ENCODE measurements around the gene UGT1A7. TPM values are rescaled to one million over a fixed set of nuclear protein-coding genes. Genes with fewer than 3 reads are reported as not detected.
"Not testable (repeated sequence)": the region's sequence is repeated elsewhere in the genome, so short reads cannot be mapped to it uniquely, and the experiment has no call there.

The UGT1A7 gene
- polyA plus RNA-seq, 3 donors = not detected

- H3K27ac ChIP-seq (ENCODE audit: low read depth, low read length) = no peak overlapping the region
- WGBS, 3 donors = 42 to 68% (median 65%) methylated on average over 4 of the region's 4 CpGs
Observed at GRCh38 chr2:233705911-233706506, 24.3 kb downstream of the UGT1A7 start.

GRCh38 chr2:233706720-233707119 lies 25.0 kb downstream of the UGT1A7 start:
- 4 to 88% (median 37%) methylated on average over 1 of the region's 1 CpG for WGBS, 3 donors
- H3K27ac ChIP-seq (ENCODE audit: low read depth, low read length) = no peak overlapping the region

DNA sequence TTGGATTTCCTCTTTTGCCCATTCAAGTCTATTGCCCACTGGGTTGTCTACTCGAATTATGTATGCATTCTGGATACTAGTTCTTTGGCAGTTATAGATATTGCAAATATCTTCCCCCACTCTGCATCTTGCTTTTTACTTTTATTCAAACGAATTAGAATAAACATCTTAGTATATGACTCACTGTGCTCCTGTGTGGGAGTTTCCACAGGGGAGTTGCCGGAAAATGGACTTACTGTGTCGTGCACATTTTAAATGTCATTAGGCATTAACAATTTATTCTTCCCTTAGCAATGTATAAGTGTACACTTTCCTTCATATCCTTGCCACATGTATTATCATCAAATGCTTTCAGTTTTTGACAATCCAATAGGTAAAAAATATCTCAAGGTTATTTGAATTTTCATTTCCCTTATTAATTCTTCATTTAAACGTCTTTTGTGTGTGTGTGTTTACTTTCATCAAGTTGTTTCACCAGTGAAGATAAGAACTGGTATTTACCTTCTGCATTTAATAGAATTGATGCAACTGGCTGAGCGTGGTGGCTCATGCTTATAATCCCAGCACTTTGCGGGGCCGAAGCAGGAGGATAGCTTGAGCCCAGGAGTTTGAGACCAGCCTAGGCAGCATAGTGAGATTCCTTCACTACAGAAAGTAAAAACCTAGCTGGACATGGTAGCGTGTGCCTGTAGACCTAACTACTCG lies 26.4 kb downstream of the UGT1A7 start:
- 59 to 69% (median 68%) methylated on average over 10 of the region's 10 CpGs for WGBS, 3 donors
- H3K27ac ChIP-seq (ENCODE audit: low read depth, low read length) = no peak overlapping the region

DNA sequence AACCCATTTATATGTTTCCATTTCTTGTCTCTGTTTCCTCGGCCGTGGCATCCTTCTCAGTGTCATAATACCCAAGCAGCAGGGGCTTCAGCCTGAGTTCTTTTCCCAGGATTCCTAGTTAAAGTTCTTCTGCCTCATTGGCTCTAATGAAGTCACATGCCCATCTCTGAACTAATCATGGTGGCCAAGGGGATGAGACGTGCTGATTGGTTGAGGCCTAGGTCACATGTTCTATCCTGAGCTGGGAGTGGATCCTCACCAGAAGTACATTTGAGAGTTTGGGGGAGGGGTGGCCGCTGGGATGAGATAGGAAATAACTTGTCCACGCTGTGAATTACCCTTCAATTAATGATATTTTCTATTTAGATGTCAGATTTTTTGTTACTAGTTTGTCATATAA lies 27.2 kb downstream of the UGT1A7 start:
- WGBS, 3 donors = 73 to 87% (median 85%) methylated on average over 5 of the region's 5 CpGs
- no peak overlapping the region for H3K27ac ChIP-seq (ENCODE audit: low read depth, low read length)

GRCh38 chr2:233711312-233712008 lies 29.8 kb downstream of the UGT1A7 start:
- H3K27ac ChIP-seq (ENCODE audit: low read depth, low read length) = no peak overlapping the region
- WGBS, 3 donors = 33 to 36% (median 36%) methylated on average over 11 of the region's 11 CpGs

DNA sequence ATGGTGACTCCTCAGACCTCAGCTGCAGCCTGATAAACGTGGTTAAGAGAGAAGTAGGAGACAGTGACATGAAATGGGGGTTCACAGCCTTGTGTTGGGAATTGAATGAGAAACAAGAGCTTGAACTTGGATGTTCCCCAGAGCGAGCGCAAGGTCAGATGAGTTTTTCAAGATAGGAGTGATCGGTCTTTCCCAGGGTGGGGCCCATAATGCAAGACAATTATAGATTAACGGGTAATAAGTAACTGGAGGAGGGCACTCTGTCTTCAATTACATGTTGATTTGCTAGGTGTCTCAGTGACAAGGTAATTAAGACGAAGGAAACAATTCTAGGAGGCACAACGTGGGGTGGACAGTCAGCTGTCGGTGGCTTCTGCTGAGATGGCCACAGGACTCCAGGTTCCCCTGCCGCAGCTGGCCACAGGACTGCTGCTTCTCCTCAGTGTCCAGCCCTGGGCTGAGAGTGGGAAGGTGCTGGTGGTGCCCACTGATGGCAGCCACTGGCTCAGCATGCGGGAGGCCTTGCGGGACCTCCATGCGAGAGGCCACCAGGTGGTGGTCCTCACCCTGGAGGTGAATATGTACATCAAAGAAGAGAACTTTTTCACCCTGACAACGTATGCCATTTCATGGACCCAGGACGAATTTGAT lies 31.0 kb downstream of the UGT1A7 start, which contains the start of gene UGT1A5:
Gene UGT1A5, plus strand, starts transcription at position 297 of the 651 bp plus-strand sequence. Its CDS starts 85 bp downstream, at position 382.
- no peak within 1 kb of the TSS for H3K27ac ChIP-seq (ENCODE audit: low read depth, low read length)
- WGBS, 3 donors = 67 to 81% (median 78%) methylated on average over 14 of the region's 14 CpGs

GRCh38 chr2:233713262-233713615 lies 31.5 kb downstream of the UGT1A7 start:
- H3K27ac ChIP-seq (ENCODE audit: low read depth, low read length) = no peak overlapping the region
- WGBS, 3 donors = 66 to 77% (median 75%) methylated on average over 7 of the region's 7 CpGs

DNA sequence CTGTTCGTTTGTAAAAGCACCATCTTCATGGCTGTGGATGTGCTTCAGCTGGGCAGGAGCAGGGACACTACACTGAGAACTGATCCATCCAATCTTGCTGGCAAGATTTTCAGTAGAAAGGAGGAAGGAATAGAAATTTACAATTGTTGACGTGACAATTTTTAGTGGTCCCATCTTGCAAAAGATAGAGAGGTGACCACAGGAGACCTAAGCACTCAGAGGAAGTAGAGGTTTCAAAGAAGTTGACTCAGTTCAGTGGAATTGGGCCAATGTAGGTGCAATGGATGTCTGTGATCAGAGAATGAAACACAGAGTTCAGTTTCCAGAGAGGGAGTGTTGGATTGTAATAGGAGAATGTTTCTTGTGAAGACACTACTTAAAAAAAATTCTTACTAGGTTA lies 32.4 kb downstream of the UGT1A7 start:
- H3K27ac ChIP-seq (ENCODE audit: low read depth, low read length) = no peak overlapping the region
- WGBS, 3 donors = 66 to 74% (median 67%) methylated on average over 2 of the region's 2 CpGs

- WGBS, 3 donors = 68 to 84% (median 73%) methylated on average over 7 of the region's 7 CpGs
- H3K27ac ChIP-seq (ENCODE audit: low read depth, low read length) = no peak within 1 kb of the TSS
Observed at GRCh38 chr2:233718552-233718951, 36.9 kb downstream of the UGT1A7 start, which contains the start of gene UGT1A4. Gene UGT1A4 (plus strand): TSS chr2:233718736. CDS start chr2:233718821, 85 bp downstream.

GRCh38 chr2:233728723-233729301 lies 47.1 kb downstream of the UGT1A7 start, which contains the start of gene UGT1A3:
Gene UGT1A3 (plus strand): TSS chr2:233729042. CDS start chr2:233729127, 85 bp downstream.
- WGBS, 3 donors = 65 to 81% (median 80%) methylated on average over 8 of the region's 8 CpGs

DNA sequence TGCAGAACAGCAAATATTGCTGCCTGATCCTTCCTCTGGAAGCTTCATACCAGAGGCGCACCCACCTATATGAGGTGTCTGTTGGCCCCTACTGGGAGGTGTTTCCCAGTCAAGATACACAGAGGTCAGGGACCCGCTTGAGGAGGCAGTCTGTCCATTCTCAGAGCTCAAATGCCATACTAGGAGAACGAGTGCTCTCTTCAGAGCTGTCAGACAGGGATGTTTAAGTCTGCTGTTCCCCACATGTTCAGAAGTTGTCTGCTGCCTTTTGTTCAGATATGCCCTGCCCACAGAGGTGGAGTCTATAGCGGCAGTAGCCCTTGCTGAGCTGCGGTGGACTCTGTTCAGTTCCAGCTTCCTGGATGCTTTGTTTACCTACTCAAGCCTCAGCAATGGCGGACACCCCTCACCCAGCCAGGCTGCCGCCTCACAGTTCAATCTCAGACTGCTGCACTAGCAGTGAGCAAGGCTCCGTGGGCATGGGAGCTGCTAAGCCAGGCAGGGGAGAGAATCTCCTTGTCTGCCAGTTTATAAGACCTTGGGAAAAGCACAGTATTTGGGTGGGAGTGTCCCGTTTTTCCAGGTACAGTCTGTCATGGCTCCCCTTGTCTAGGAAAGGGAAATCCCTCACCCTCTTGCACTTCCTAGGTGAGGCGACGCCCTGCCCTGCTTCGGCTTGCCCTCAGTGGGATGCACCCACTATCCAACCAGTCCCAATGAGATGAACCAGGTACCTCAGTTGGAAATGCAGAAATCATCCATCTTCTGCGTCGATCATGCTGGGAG lies 55.4 kb downstream of the UGT1A7 start:
- not testable (repeated sequence) for H3K27ac ChIP-seq (ENCODE audit: low read depth, low read length)
- 75 to 85% (median 79%) methylated on average over 14 of the region's 14 CpGs for WGBS, 3 donors

More at GRCh38 chr2:233728723-233729301, 47.1 kb downstream of the UGT1A7 start, which contains the start of gene UGT1A3:
- no peak within 1 kb of the TSS for H3K27ac ChIP-seq (ENCODE audit: low read depth, low read length)

DNA sequence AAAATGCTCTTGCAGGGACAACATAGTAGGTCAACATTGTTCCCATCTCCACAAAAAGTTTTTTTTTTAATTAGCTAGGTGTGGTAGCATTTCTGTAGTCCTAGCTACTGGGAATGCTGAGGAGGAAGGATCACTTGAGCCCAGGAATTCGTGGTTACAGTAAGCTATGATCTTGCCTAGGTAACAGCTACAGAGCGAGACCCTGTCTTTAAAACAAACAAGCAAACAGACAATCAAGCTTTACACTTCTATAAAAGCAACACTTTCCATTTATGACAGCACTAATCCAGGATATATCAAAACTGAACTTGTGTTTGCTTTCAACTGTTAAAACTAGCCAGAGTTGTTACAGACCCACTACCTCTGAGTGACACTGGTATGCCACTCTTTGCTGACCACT lies 59.2 kb downstream of the UGT1A7 start:
- WGBS, 3 donors = 56 to 80% (median 71%) methylated on average over 2 of the region's 2 CpGs

GRCh38 chr2:233743464-233744259 lies 62.0 kb downstream of the UGT1A7 start:
- H3K27ac ChIP-seq (ENCODE audit: low read depth, low read length) = no peak overlapping the region
- WGBS, 3 donors = 90 to 94% (median 93%) methylated on average over 43 to 45 of the region's 46 CpGs

More for the DNA sequence above, 59.2 kb downstream of the UGT1A7 start:
- no peak overlapping the region for H3K27ac ChIP-seq (ENCODE audit: low read depth, low read length)

- WGBS, 3 donors = 60 to 74% (median 69%) methylated on average over 4 to 5 of the region's 5 CpGs
Observed at GRCh38 chr2:233745073-233745755, 63.5 kb downstream of the UGT1A7 start.

DNA sequence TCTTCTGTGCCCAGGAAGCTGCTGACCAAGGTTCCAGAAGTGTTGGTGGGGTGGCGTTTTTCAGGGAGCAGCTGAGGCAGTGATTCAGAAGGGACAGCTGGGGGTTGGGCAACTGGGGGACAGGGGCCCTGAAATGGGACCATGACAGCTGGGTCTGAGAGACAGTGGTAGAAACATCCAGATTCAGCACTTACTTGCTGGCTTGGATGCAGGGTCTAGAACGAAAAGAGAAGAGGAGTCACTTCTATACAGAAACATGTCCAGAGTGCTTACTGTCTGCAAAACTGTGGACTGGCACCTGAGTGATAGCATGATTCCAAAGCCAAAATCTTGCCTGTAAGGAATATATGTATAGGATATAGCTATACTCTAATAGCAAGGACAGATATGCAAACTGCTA lies 64.1 kb downstream of the UGT1A7 start:
- WGBS, 3 donors = 35 to 77% (median 66%) methylated on average over 2 of the region's 2 CpGs
- not testable (repeated sequence) for H3K27ac ChIP-seq (ENCODE audit: low read depth, low read length)

More at GRCh38 chr2:233745073-233745755, 63.5 kb downstream of the UGT1A7 start:
- H3K27ac ChIP-seq (ENCODE audit: low read depth, low read length) = no peak overlapping the region

All from adipose tissue (tissue), 3 donors.